Measurements from ENCODE around the gene TBX4.
"Not testable (repeated sequence)": the region's sequence is repeated elsewhere in the genome, so short reads cannot be mapped to it uniquely, and the experiment has no call there.

TBX4 gene

GRCh38 chr17:61484174-61484573 lies 32.0 kb downstream of the TBX4 start:
- no peak for DNase-seq

GRCh38 chr17:61485067-61485775 lies 33.0 kb downstream of the TBX4 start:
- DNase-seq = no peak

GRCh38 chr17:61486135-61487120 lies 34.2 kb downstream of the TBX4 start:
- DNase-seq = no peak

- DNase-seq = no peak
These were observed 35.2 kb downstream of the TBX4 start for GRCh38 chr17:61487161-61487988.

- no peak for DNase-seq
These were observed 35.9 kb downstream of the TBX4 start for GRCh38 chr17:61487989-61488595.

GRCh38 chr17:61488878-61489718 lies 36.9 kb downstream of the TBX4 start:
- no peak for DNase-seq

- DNase-seq = no peak
These were observed 37.7 kb downstream of the TBX4 start for GRCh38 chr17:61489719-61490490.

- DNase-seq = peak; percentile 50
These were observed 38.3 kb downstream of the TBX4 start for GRCh38 chr17:61490540-61490975.

- DNase-seq = no peak
These were observed 39.8 kb downstream of the TBX4 start for GRCh38 chr17:61491981-61492380.

GRCh38 chr17:61492759-61493526 lies 40.7 kb downstream of the TBX4 start:
- DNase-seq = peak; percentile 79

- not testable (repeated sequence) for DNase-seq
These were observed 41.7 kb downstream of the TBX4 start for GRCh38 chr17:61493830-61494324.

GRCh38 chr17:61494325-61495160 lies 42.3 kb downstream of the TBX4 start:
- DNase-seq = no peak

GRCh38 chr17:61495161-61495857 lies 43.1 kb downstream of the TBX4 start:
- peak; percentile 6 for DNase-seq

- no peak for DNase-seq
These were observed 44.1 kb downstream of the TBX4 start for GRCh38 chr17:61496174-61496956.

GRCh38 chr17:61496957-61497653 lies 44.9 kb downstream of the TBX4 start:
- no peak for DNase-seq

Data from fibroblast of skin of back (primary cell).